Measurements from ENCODE around the gene ZNF440.
"Not testable (repeated sequence)": the region's sequence is repeated elsewhere in the genome, so short reads cannot be mapped to it uniquely, and the experiment has no call there.

Gene ZNF440

GRCh38 chr19:11828957-11829876, 15.1 kb downstream of the ZNF440 start:
- DNase-seq (ENCODE audit: low spot score) = not testable (repeated sequence)

- DNase-seq (ENCODE audit: low spot score) = no peak
Observed at GRCh38 chr19:11832253-11832912, 18.3 kb downstream of the ZNF440 start.

GRCh38 chr19:11833541-11833940, 19.5 kb downstream of the ZNF440 start:
- no peak for DNase-seq (ENCODE audit: low spot score)

- not testable (repeated sequence) for DNase-seq (ENCODE audit: low spot score)
Observed at GRCh38 chr19:11835626-11836066, 21.6 kb downstream of the ZNF440 start.

GRCh38 chr19:11843722-11844121, 29.6 kb downstream of the ZNF440 start:
- no peak for DNase-seq (ENCODE audit: low spot score)

GRCh38 chr19:11847615-11848014, 33.5 kb downstream of the ZNF440 start:
- not testable (repeated sequence) for DNase-seq (ENCODE audit: low spot score)

GRCh38 chr19:11848200-11848593, 34.1 kb downstream of the ZNF440 start:
- no peak for DNase-seq (ENCODE audit: low spot score)

- peak; percentile 26 for DNase-seq (ENCODE audit: low spot score)
Observed at GRCh38 chr19:11848594-11849469, 34.8 kb downstream of the ZNF440 start, which contains the start of gene ZNF439. Gene ZNF439 (plus strand): TSS chr19:11848726. CDS start chr19:11848868, 142 bp downstream.

- not testable (repeated sequence) for DNase-seq (ENCODE audit: low spot score)
Observed at GRCh38 chr19:11850289-11850688, 36.2 kb downstream of the ZNF440 start.

GRCh38 chr19:11853358-11853757, 39.3 kb downstream of the ZNF440 start:
- DNase-seq (ENCODE audit: low spot score) = no peak

- DNase-seq (ENCODE audit: low spot score) = no peak
Observed at GRCh38 chr19:11856596-11857250, 42.6 kb downstream of the ZNF440 start.

GRCh38 chr19:11860721-11861120, 46.6 kb downstream of the ZNF440 start:
- DNase-seq (ENCODE audit: low spot score) = no peak

- no peak for DNase-seq (ENCODE audit: low spot score)
Observed at GRCh38 chr19:11861301-11861700, 47.2 kb downstream of the ZNF440 start.

GRCh38 chr19:11867766-11868165, 53.7 kb downstream of the ZNF440 start:
- not testable (repeated sequence) for DNase-seq (ENCODE audit: low spot score)

- DNase-seq (ENCODE audit: low spot score) = no peak
Observed at GRCh38 chr19:11868188-11868587, 54.1 kb downstream of the ZNF440 start.

- no peak for DNase-seq (ENCODE audit: low spot score)
Observed at GRCh38 chr19:11872624-11873023, 58.6 kb downstream of the ZNF440 start.

GRCh38 chr19:11873762-11874161, 59.7 kb downstream of the ZNF440 start:
- DNase-seq (ENCODE audit: low spot score) = no peak

GRCh38 chr19:11879687-11880266, 65.7 kb downstream of the ZNF440 start:
- not testable (repeated sequence) for DNase-seq (ENCODE audit: low spot score)

GRCh38 chr19:11880598-11880997, 66.5 kb downstream of the ZNF440 start:
- no peak for DNase-seq (ENCODE audit: low spot score)

- peak; percentile 59 for DNase-seq (ENCODE audit: low spot score)
Observed at GRCh38 chr19:11881151-11881800, 67.2 kb downstream of the ZNF440 start.

GRCh38 chr19:11882606-11883005, 68.5 kb downstream of the ZNF440 start:
- no peak for DNase-seq (ENCODE audit: low spot score)

Measured in kidney capillary endothelial cell (primary cell).